GM19372 (cell line): ENCODE measurements around the gene ADARB2.

ENCODE experiments used
- ATAC-seq: cut with Tn5 transposase; IDR thresholded peaks from one replicate; pipeline ENCODE4 v1.9.1; 2021; ENCODE audit warnings: mild to moderate bottlenecking, low read depth, moderate library complexity; ENCODE audit not compliant: unreplicated experiment

The ADARB2 gene

DNA sequence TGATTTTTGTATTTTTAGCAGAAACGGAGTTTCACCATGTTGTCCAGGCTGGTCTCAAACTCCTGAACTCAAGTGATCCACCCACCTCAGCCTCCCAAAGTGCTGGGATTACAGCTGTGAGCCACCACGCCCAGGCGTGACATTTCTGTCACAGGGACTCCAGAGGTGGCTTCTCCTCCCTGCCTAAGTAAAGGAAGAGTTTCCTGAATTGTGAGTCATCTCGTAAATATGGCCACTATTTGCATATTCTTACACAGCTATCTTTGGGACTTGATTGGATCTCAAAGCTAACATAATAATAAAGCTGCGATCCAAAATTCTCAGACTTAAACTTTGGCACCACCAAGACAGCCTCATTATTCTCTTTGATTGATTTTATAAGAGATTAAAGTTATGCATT is 50.1 kb downstream of the ADARB2 start:
- no peak for ATAC-seq

DNA sequence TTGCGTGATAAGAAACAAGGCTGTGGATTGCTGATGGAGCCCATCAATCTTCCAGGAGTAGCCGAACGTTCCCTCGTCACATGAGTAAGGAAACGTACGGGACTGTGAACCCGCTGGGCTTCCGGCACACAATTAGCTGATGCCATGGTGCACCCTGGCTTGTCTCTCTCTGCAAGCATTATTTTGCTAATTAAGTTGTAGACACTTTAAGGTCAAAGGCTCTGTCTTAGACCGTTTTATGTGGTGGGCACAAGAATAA is 50.9 kb downstream of the ADARB2 start:
- no peak for ATAC-seq

- no peak for ATAC-seq
These were observed 51.4 kb downstream of the ADARB2 start for GRCh38 chr10:1685699-1686490.

- no peak for ATAC-seq
These were observed 52.3 kb downstream of the ADARB2 start for GRCh38 chr10:1684991-1685390.

GRCh38 chr10:1683649-1684048 is 53.7 kb downstream of the ADARB2 start:
- no peak for ATAC-seq

GRCh38 chr10:1679821-1680650 is 57.3 kb downstream of the ADARB2 start:
- ATAC-seq = no peak

DNA sequence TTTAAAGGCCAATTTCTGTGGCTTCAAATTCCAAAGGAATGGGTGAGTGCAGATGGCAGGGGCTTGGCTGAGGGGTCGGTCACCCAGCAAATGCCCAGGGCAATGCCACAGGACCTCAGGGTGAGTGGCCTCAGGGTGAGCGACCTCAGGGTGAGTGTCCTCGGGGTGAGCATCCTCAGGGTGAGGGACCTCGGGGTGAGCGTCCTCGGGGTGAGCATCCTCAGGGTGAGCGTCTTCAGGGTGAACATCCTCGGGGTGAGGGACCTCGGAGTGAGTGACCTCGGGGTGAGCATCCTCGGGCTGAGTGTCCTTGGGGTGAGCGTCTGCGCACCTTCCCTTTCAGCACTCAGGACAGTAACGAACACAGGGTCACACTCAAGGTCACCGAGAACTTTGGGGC is 59.2 kb downstream of the ADARB2 start:
- ATAC-seq = no peak

DNA sequence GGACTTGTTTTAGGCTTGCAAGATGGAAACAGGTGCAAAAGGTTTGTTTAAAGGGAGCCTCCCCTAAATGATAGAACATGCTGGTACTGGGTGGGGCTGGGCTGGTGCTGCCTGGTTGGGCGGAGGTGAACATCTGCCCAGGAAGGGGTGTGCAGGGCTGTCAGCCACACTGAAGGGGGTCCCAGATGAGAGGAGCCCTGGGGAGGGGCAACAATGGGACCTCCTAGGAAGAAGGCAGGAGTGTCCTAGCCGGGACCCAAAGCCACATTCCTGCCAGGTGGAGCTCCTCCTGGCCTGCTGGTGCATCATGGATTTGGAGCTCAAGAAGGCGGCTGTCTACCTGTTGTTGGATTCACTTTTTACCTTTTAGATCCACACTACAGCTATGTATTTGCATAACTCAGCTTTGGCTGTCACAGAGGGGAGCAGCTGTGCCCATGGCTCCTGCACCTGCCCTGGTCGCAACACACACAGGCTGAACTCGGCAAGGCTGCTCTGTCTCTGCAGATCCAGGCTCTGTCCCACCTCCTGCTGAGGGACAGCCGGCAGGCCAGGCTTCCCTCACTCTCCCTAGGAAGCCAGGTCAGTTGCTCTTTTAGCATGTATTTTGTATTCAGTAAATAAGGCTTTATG is 59.9 kb downstream of the ADARB2 start:
- no peak for ATAC-seq

GRCh38 chr10:1674501-1674900 is 62.8 kb downstream of the ADARB2 start:
- peak; percentile 83 for ATAC-seq

DNA sequence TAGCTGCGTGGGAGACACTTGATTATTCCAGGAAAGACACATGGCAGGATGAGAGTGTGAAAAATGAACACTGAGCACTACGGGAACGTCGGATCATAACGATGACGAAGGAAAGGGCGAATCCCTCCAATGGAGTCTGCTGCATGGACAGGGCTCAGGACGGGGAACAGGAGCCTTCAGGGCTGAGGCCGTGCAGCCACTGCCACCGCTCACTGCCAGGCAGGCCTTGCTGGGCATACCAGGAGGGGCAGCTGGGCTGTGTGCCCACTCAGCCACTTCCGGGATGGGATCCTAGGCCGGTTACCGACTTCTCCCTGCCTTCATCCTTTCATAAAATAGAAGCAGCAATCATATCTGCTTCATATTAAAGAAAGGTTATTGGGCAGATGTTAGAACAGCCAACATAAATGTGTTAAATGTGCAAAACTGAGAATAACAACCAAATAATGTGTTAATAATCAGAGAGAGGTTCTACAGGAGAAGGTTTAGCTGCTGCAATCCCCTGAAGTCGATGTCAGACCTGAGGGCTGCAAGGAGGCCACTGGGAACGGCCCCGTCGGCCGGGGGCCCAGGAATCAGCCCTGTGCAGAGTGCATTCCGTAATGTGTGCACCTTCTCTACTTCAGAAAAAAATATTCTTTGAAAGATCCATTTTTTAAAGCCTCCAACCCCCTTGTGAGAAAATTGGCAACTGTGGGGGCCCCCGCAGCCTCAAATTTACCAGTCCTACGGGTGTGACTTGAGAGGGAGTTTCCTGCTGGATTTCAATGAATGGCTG is 63.6 kb downstream of the ADARB2 start:
- no peak for ATAC-seq

DNA sequence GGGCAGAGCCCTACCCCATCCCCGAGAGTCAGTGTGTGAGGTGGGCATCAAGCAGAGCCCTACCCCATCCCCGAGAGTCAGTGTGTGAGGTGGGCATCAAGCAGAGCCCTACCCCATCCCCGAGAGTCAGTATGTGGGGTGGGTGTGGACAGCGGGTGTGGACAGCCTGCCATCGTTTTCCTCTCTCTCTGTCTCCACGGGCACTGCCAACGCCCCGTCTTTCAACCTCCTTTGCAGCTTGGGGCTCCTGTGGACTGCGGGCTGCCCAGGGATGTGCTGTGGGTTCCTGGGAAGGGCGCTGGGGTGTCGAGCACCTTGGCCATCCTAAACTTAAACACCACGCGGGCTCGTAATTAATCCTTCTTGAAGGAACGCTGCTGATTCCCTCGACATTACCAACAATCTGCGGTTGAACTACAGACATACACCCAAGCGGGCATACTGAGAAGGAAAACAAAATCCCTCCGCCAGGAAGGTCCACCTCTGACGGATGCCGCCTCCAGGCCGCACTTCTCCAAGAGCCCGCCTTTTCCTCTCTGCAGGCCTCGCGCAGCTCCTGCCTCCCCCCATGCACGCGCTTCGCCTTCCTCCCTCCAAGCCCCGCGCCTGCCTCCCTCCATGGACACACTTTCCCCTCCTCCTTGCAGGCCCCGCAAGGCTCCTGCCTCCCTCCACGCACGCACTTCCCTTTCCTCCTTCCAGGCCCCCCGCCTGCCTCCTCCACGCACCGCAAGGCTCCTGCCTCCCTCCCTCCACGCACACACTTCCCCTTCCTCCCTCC is 65.1 kb downstream of the ADARB2 start:
- ATAC-seq = no peak

DNA sequence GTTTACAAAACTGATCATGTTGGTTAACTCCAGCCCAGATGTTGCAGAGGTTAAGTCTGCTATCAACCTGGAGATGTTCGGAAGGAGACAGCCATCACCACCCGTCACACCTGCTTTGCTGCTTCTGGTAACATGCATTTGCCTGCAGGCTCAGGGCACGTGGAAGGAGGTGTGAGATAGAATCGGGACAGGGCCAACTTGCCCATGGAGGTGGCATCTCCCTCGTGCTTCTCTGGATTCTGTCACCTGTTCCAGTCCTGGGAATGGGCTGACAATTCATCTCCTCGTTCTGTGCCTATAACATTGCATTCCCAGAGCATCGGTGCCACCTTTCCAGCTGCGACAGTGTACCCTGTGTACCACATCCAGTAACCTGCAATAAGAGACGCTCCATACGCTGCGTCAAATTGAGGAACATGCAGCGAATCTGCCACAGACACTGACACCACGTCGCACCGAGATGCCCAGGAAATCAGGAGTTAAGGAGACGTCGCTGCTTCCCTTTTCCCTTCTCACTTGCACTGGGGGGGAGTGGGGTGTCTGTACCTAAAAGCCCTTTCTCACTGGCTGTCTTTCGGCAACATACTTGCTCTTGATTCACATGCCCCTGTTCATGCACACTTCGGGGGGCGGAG is 65.8 kb downstream of the ADARB2 start:
- ATAC-seq = no peak

- no peak for ATAC-seq
These were observed 66.6 kb downstream of the ADARB2 start for GRCh38 chr10:1670541-1671365.

DNA sequence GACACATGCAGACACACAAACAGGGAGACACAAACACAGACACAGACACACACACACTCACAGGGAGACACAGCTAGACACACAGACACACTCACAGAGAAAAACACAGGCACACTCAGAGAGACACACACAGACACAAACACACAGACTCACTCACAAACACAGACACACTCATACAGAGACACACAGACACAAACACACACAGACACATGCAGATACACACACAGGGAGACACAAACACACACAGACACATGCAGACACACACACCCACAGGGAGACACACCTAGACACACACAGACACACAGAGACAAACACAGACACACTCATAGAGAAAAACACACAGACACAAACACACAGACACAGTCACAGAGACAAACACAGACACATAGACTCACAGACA is 67.9 kb downstream of the ADARB2 start:
- ATAC-seq = no peak

- ATAC-seq = no peak
These were observed 68.9 kb downstream of the ADARB2 start for GRCh38 chr10:1668399-1668798.

GRCh38 chr10:1667392-1667791 is 69.9 kb downstream of the ADARB2 start:
- ATAC-seq = no peak

DNA sequence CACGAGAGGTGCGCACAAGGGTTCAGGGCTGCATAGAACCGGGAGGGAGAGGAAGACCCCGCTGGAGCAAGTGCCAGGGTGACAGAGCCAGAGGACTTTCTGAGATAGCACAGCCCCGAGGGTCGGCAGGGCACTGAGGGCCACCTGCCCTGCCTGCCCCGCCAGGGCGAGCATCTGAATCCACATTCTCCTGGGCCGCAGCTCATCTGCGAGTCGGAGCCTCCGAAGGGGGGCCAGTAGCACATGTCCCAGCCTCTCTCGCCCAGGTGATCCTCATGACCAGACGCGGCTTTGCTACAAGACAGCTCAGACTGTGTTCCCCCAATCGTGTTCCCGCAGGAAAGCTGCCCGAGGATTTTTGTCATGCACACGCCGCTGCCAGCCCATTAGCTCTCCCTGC is 71.2 kb downstream of the ADARB2 start:
- no peak for ATAC-seq

DNA sequence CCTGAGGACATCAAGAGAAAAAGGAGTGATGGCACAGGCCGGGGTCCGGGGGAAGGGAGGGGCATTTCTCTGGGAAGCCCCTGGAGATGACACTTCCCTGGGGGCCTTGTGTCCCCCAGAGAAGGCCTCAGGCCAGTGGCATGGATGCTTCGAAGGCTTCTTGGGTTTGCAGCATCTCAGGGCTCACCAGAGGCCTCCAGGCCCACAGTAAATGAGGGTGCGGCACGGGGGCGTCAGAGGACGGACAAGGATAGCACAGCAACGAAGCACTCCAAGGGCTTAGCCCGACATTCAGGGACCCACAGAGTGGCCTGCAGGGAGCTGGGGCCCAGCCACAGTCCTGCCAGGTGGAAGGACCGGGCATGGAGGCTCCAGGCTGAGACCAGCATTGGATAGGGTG is 71.6 kb downstream of the ADARB2 start:
- ATAC-seq = no peak
